ENCODE measurements around the gene ZDHHC8.
"Not testable (repeated sequence)": the region's sequence is repeated elsewhere in the genome, so short reads cannot be mapped to it uniquely, and the experiment has no call there.

ZDHHC8 gene

GRCh38 chr22:20156611-20157429 is 25.2 kb downstream of the ZDHHC8 start:
- H3K4me3 Mint-ChIP-seq = no peak overlapping the region
- no peaks in the 10 kb centered on the region for H3K4me1 Mint-ChIP-seq
- H3K27me3 Mint-ChIP-seq (ENCODE audit: low read depth) = peaks cover 4% of the 10 kb centered on the region
- no peak overlapping the region for H3K27ac Mint-ChIP-seq
- no peaks in the 10 kb centered on the region for H3K9me3 Mint-ChIP-seq
- H3K36me3 Mint-ChIP-seq (ENCODE audit: low read depth) = no peaks in the 10 kb centered on the region
- TF ChIP-seq, protein P1, sequence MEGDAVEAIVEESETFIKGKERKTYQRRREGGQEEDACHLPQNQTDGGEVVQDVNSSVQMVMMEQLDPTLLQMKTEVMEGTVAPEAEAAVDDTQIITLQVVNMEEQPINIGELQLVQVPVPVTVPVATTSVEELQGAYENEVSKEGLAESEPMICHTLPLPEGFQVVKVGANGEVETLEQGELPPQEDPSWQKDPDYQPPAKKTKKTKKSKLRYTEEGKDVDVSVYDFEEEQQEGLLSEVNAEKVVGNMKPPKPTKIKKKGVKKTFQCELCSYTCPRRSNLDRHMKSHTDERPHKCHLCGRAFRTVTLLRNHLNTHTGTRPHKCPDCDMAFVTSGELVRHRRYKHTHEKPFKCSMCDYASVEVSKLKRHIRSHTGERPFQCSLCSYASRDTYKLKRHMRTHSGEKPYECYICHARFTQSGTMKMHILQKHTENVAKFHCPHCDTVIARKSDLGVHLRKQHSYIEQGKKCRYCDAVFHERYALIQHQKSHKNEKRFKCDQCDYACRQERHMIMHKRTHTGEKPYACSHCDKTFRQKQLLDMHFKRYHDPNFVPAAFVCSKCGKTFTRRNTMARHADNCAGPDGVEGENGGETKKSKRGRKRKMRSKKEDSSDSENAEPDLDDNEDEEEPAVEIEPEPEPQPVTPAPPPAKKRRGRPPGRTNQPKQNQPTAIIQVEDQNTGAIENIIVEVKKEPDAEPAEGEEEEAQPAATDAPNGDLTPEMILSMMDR (IDR thresholded peaks at IDR 0.05; ENCODE audit: unreplicated experiment in 3 of 3) = peak; percentile 95 to 99 (median 99)

GRCh38 chr22:20157430-20158183 is 26.0 kb downstream of the ZDHHC8 start:
- TF ChIP-seq, protein P1 (IDR thresholded peaks at IDR 0.05; ENCODE audit: unreplicated experiment in 3 of 3) = no peak
- Mint-ChIP-seq H3K9me3 (no peaks in the 10 kb centered on the region), H3K4me3 (no peak overlapping the region)

DNA sequence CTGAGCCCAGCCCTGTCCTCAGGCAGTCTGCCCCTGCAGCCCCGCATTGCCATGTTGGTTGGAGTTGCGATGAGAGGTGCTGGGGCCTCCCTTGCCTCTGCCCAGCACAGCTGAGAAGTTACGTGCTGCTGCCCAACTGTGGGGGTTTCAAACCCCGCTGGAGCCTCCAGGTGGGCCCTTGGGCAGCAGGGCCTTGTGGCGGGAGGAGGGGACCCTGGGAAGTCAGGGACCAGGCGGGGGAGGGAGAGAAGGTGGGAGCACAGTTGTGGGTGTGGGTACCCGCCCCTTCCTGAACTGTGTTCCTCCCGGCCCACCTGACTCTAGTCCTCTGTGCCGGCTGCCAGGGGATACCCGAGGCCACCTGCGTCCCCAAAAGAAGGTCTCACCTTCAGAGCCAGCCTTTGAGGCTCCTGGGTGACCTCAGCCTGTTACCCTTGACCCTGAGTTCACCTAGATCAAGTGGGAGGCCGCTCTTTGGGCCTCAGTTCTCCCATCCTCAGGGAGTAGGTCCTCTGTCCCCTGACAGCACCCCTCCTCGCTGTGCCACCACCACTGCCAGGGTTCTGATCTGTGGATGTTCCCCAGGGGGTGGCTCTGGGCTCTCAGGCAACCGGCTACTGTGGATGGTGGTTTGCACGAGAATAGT is 26.9 kb downstream of the ZDHHC8 start:
- no peak overlapping the region for H3K4me3 Mint-ChIP-seq
- TF ChIP-seq, protein P1 (IDR thresholded peaks at IDR 0.05; ENCODE audit: unreplicated experiment in 3 of 3) = no peak
- peaks cover 4% of the 10 kb centered on the region for H3K27me3 Mint-ChIP-seq (ENCODE audit: low read depth)
- H3K27ac Mint-ChIP-seq = no peak overlapping the region
- H3K4me1 Mint-ChIP-seq = no peaks in the 10 kb centered on the region
- no peaks in the 10 kb centered on the region for H3K36me3 Mint-ChIP-seq (ENCODE audit: low read depth)
- H3K9me3 Mint-ChIP-seq = no peaks in the 10 kb centered on the region

More at GRCh38 chr22:20157430-20158183, 26.0 kb downstream of the ZDHHC8 start:
- Mint-ChIP-seq H3K27me3 (ENCODE audit: low read depth) (peaks cover 4% of the 10 kb centered on the region), H3K36me3 (ENCODE audit: low read depth) (no peaks in the 10 kb centered on the region), H3K27ac (no peak overlapping the region), H3K4me1 (no peaks in the 10 kb centered on the region)

- Mint-ChIP-seq H3K9me3 (no peaks in the 10 kb centered on the region), H3K36me3 (ENCODE audit: low read depth) (peaks cover under 1% of the 10 kb centered on the region), H3K4me3 (no peak overlapping the region), H3K27ac (no peak overlapping the region), H3K4me1 (no peaks in the 10 kb centered on the region), H3K27me3 (ENCODE audit: low read depth) (peaks cover 4% of the 10 kb centered on the region)
- TF ChIP-seq, protein P1 (IDR thresholded peaks at IDR 0.05; ENCODE audit: unreplicated experiment in 3 of 3) = no peak
Measured at GRCh38 chr22:20159076-20159475, 27.5 kb downstream of the ZDHHC8 start.

DNA sequence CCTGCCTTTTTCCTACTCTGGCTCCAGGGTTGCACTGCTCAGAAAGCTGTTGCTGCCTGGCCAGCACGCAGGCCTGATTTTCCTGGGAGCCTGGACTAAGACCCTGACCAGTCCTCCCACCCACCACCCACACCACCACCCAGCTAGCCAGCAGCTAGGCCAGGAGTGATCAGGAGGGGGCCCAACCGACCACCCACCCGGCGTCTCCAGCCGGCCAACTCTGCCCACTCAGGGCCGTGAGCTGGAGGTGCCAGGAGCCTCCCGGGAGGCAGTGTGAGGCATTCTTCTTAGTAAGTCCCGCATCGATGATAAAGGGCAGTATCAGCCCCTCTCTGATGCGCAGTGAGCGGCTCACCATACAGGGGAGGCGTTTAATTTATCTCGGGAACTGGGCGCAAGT is 27.9 kb downstream of the ZDHHC8 start:
- H3K27ac Mint-ChIP-seq; H3K9me3 Mint-ChIP-seq; H3K36me3 Mint-ChIP-seq (ENCODE audit: low read depth); H3K4me3 Mint-ChIP-seq; H3K27me3 Mint-ChIP-seq (ENCODE audit: low read depth); H3K4me1 Mint-ChIP-seq: not testable (repeated sequence)

DNA sequence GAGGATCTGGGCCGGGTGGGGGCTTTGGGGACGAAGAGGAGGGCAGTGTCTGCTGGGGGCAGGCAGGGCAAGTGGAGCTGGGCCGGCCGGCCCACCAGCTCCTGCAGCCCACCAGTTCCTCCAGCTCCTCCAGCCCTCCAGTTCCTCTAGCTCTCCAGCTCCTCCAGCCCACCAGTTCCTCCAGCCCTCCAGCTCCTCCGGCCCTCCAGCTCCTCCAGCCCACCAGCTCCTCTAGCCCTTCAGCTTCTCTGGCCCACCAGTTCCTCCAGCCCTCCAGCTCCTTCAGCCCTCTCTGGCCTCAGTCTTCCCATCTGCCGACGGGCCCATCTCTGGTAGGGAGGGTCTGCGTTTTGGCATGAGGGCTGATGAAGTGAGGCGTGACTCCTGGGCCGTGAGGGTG is 28.4 kb downstream of the ZDHHC8 start:
- Mint-ChIP-seq H3K4me3 (no peak overlapping the region), H3K27me3 (ENCODE audit: low read depth) (peaks cover 7% of the 10 kb centered on the region), H3K9me3 (peaks cover 3% of the 10 kb centered on the region), H3K4me1 (no peaks in the 10 kb centered on the region), H3K36me3 (ENCODE audit: low read depth) (peaks cover 4% of the 10 kb centered on the region), H3K27ac (no peak overlapping the region)
- TF ChIP-seq, protein P1 (IDR thresholded peaks at IDR 0.05; ENCODE audit: unreplicated experiment in 3 of 3) = no peak

All from nephron (organoid).